HEK293 (cell line): ENCODE measurements around the gene SPRN.

Experiments used
- GLI4 ChIP-seq: fragments of 450-650 bp; formaldehyde crosslinking; IDR thresholded peaks from 2 replicates; pipeline ENCODE4 v1.5.1; 2016; ENCODE audit warnings: missing biosample characterization, missing genetic modification characterization
- KLF1 ChIP-seq: fragments of 450-650 bp; formaldehyde crosslinking; IDR thresholded peaks from 2 replicates; pipeline ENCODE4 v1.5.1; 2016; ENCODE audit warnings: missing biosample characterization, missing genetic modification characterization
- KLF10 ChIP-seq: fragments of 450-650 bp; IDR thresholded peaks from 2 replicates; pipeline ENCODE4 v1.5.1; 2018; ENCODE audit warnings: missing biosample characterization, mild to moderate bottlenecking, missing genetic modification characterization
- REPIN1 ChIP-seq: fragments of 450-650 bp; formaldehyde crosslinking; IDR thresholded peaks from 2 replicates; pipeline ENCODE4 v1.5.1; 2017; ENCODE audit warnings: missing biosample characterization, missing genetic modification characterization, low read depth
- ZFP37 ChIP-seq: fragments of 450-650 bp; formaldehyde crosslinking; IDR thresholded peaks from 2 replicates; pipeline ENCODE4 v1.5.1; 2016; ENCODE audit warnings: missing biosample characterization, missing genetic modification characterization
- ZFP41 ChIP-seq: fragments of 450-650 bp; formaldehyde crosslinking; IDR thresholded peaks from 2 replicates; pipeline ENCODE4 v1.5.1; 2016; ENCODE audit warnings: missing biosample characterization, missing genetic modification characterization, borderline replicate concordance
- ZNF132 ChIP-seq: fragments of 450-650 bp; formaldehyde crosslinking; IDR thresholded peaks from 2 replicates; pipeline ENCODE4 v1.5.1; 2017; ENCODE audit warnings: missing biosample characterization, missing genetic modification characterization, borderline replicate concordance
- ZNF404 ChIP-seq: fragments of 450-650 bp; formaldehyde crosslinking; IDR thresholded peaks from 2 replicates; pipeline ENCODE4 v1.5.1; 2017; ENCODE audit warnings: missing biosample characterization, missing genetic modification characterization
- ZNF521 ChIP-seq: fragments of 450-650 bp; formaldehyde crosslinking; IDR thresholded peaks from 2 replicates; pipeline ENCODE4 v1.5.1; 2017; ENCODE audit warnings: missing biosample characterization, mild to moderate bottlenecking, missing genetic modification characterization
- ZNF530 ChIP-seq: fragments of 450-650 bp; formaldehyde crosslinking; IDR thresholded peaks from 2 replicates; pipeline ENCODE4 v1.5.1; 2016; ENCODE audit warnings: low read depth, missing biosample characterization, missing genetic modification characterization
- ZNF561 ChIP-seq: fragments of 450-650 bp; IDR thresholded peaks from 2 replicates; pipeline ENCODE4 v1.5.1; 2018; ENCODE audit warnings: missing biosample characterization, missing genetic modification characterization, borderline replicate concordance
- ZNF747 ChIP-seq: fragments of 450-650 bp; formaldehyde crosslinking; IDR thresholded peaks from 2 replicates; pipeline ENCODE4 v1.5.1; 2016; ENCODE audit warnings: missing biosample characterization, missing genetic modification characterization
- ZNF776 ChIP-seq: fragments of 450-650 bp; formaldehyde crosslinking; IDR thresholded peaks from 2 replicates; pipeline ENCODE4 v1.5.0; 2017; ENCODE audit warnings: missing biosample characterization, missing genetic modification characterization, borderline replicate concordance
- ZNF837 ChIP-seq: fragments of 450-650 bp; formaldehyde crosslinking; IDR thresholded peaks from 2 replicates; pipeline ENCODE4 v1.5.1; 2016; ENCODE audit warnings: missing biosample characterization, missing genetic modification characterization
- ZNF843 ChIP-seq: fragments of 450-650 bp; formaldehyde crosslinking; IDR thresholded peaks from 2 replicates; pipeline ENCODE4 v1.5.1; 2016; ENCODE audit warnings: missing biosample characterization, missing genetic modification characterization
- TF ChIP-seq, protein P1 (sequence below): fragments of 450-650 bp; formaldehyde crosslinking; IDR thresholded peaks from 2 replicates; pipeline ENCODE4 v1.5.1; 2016; ENCODE audit warnings: missing biosample characterization, missing genetic modification characterization
- TF ChIP-seq, protein P2 (sequence below): fragments of 450-650 bp; formaldehyde crosslinking; IDR thresholded peaks from 2 replicates; pipeline ENCODE4 v1.5.1; 2016; ENCODE audit warnings: missing biosample characterization, missing genetic modification characterization, borderline replicate concordance
- TF ChIP-seq, protein P3 (sequence below): fragments of 450-650 bp; formaldehyde crosslinking; IDR thresholded peaks from 2 replicates; pipeline ENCODE4 v1.5.1; 2017; ENCODE audit warnings: missing biosample characterization, missing genetic modification characterization
- TF ChIP-seq, protein P4 (sequence below): IDR thresholded peaks from 2 replicates; pipeline ENCODE4 v1.6.1; 2011; ENCODE audit warnings: mild to moderate bottlenecking, low read depth, low read length, borderline replicate concordance
- TF ChIP-seq, protein P5 (sequence below): fragments of 450-650 bp; formaldehyde crosslinking; IDR thresholded peaks from 2 replicates; pipeline ENCODE4 v1.5.1; 2016; ENCODE audit warnings: missing biosample characterization, missing genetic modification characterization
- TF ChIP-seq, protein P6 (sequence below): fragments of 450-650 bp; formaldehyde crosslinking; conservative IDR thresholded peaks from 2 replicates; pipeline ENCODE4 v1.5.1; 2016; ENCODE audit warnings: low read depth, missing biosample characterization, missing genetic modification characterization

Gene SPRN

DNA sequence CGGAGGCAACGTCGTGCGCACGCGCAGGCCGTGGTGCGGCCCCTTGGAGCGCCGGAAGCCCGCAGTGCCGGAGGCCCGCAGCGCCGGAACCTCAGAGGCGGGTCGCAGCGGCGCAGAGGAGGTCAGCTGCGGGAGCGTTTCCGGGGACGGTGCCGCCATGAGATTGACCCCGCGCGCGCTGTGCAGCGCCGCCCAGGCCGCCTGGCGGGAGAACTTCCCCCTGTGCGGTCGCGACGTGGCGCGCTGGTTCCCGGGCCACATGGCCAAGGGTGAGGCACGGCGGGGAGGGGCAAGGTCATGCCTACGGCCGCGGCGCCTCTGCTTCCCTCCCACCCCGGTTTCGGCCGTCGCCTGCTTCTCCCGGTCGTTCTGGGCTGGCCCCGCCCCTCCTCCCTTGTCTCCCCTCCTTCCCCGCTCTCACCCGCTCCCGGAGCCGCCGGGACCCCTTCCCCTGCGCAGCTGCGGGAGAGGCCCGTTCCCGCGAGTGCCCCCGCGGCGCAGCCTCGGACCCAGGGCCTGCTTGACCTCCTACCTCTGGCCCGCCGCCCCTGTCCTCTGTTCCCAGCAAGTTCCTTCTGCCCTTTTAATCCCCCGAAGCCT, 30.3 kb downstream of the SPRN start, which contains the start of gene MTG1 (continued):
- TF ChIP-seq, protein P1, sequence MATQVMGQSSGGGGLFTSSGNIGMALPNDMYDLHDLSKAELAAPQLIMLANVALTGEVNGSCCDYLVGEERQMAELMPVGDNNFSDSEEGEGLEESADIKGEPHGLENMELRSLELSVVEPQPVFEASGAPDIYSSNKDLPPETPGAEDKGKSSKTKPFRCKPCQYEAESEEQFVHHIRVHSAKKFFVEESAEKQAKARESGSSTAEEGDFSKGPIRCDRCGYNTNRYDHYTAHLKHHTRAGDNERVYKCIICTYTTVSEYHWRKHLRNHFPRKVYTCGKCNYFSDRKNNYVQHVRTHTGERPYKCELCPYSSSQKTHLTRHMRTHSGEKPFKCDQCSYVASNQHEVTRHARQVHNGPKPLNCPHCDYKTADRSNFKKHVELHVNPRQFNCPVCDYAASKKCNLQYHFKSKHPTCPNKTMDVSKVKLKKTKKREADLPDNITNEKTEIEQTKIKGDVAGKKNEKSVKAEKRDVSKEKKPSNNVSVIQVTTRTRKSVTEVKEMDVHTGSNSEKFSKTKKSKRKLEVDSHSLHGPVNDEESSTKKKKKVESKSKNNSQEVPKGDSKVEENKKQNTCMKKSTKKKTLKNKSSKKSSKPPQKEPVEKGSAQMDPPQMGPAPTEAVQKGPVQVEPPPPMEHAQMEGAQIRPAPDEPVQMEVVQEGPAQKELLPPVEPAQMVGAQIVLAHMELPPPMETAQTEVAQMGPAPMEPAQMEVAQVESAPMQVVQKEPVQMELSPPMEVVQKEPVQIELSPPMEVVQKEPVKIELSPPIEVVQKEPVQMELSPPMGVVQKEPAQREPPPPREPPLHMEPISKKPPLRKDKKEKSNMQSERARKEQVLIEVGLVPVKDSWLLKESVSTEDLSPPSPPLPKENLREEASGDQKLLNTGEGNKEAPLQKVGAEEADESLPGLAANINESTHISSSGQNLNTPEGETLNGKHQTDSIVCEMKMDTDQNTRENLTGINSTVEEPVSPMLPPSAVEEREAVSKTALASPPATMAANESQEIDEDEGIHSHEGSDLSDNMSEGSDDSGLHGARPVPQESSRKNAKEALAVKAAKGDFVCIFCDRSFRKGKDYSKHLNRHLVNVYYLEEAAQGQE (tag by site-specific recombination): peak; percentile 65
- TF ChIP-seq ZNF837 (tag by site-specific recombination) (no peak), ZNF530 (no peak), KLF10 (tag by site-specific recombination) (peak; percentile 45; the same call in 1 of the 2 replicates), ZNF132 (tag by site-specific recombination) (no peak), ZFP37 (tag by site-specific recombination) (peak; percentile 94), REPIN1 (tag by site-specific recombination) (peak; percentile 93; the same call in 1 of the 2 replicates), ZNF561 (tag by site-specific recombination) (peak; percentile 93), ZNF843 (tag by site-specific recombination) (peak; percentile 76), KLF1 (tag by site-specific recombination) (peak; percentile 83), ZNF776 (tag by site-specific recombination) (no peak), ZNF747 (tag by site-specific recombination) (no peak), ZFP41 (tag by site-specific recombination) (no peak), GLI4 (tag by site-specific recombination) (peak; percentile 93; the same call in 1 of the 2 replicates), ZNF521 (no peak), ZNF404 (tag by site-specific recombination) (no peak)
- TF ChIP-seq, protein P2, sequence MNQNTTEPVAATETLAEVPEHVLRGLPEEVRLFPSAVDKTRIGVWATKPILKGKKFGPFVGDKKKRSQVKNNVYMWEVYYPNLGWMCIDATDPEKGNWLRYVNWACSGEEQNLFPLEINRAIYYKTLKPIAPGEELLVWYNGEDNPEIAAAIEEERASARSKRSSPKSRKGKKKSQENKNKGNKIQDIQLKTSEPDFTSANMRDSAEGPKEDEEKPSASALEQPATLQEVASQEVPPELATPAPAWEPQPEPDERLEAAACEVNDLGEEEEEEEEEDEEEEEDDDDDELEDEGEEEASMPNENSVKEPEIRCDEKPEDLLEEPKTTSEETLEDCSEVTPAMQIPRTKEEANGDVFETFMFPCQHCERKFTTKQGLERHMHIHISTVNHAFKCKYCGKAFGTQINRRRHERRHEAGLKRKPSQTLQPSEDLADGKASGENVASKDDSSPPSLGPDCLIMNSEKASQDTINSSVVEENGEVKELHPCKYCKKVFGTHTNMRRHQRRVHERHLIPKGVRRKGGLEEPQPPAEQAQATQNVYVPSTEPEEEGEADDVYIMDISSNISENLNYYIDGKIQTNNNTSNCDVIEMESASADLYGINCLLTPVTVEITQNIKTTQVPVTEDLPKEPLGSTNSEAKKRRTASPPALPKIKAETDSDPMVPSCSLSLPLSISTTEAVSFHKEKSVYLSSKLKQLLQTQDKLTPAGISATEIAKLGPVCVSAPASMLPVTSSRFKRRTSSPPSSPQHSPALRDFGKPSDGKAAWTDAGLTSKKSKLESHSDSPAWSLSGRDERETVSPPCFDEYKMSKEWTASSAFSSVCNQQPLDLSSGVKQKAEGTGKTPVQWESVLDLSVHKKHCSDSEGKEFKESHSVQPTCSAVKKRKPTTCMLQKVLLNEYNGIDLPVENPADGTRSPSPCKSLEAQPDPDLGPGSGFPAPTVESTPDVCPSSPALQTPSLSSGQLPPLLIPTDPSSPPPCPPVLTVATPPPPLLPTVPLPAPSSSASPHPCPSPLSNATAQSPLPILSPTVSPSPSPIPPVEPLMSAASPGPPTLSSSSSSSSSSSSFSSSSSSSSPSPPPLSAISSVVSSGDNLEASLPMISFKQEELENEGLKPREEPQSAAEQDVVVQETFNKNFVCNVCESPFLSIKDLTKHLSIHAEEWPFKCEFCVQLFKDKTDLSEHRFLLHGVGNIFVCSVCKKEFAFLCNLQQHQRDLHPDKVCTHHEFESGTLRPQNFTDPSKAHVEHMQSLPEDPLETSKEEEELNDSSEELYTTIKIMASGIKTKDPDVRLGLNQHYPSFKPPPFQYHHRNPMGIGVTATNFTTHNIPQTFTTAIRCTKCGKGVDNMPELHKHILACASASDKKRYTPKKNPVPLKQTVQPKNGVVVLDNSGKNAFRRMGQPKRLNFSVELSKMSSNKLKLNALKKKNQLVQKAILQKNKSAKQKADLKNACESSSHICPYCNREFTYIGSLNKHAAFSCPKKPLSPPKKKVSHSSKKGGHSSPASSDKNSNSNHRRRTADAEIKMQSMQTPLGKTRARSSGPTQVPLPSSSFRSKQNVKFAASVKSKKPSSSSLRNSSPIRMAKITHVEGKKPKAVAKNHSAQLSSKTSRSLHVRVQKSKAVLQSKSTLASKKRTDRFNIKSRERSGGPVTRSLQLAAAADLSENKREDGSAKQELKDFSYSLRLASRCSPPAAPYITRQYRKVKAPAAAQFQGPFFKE (tag by site-specific recombination): no peak
- TF ChIP-seq, protein P3, sequence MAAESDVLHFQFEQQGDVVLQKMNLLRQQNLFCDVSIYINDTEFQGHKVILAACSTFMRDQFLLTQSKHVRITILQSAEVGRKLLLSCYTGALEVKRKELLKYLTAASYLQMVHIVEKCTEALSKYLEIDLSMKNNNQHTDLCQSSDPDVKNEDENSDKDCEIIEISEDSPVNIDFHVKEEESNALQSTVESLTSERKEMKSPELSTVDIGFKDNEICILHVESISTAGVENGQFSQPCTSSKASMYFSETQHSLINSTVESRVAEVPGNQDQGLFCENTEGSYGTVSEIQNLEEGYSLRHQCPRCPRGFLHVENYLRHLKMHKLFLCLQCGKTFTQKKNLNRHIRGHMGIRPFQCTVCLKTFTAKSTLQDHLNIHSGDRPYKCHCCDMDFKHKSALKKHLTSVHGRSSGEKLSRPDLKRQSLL (tag by site-specific recombination): no peak
- TF ChIP-seq, protein P4, sequence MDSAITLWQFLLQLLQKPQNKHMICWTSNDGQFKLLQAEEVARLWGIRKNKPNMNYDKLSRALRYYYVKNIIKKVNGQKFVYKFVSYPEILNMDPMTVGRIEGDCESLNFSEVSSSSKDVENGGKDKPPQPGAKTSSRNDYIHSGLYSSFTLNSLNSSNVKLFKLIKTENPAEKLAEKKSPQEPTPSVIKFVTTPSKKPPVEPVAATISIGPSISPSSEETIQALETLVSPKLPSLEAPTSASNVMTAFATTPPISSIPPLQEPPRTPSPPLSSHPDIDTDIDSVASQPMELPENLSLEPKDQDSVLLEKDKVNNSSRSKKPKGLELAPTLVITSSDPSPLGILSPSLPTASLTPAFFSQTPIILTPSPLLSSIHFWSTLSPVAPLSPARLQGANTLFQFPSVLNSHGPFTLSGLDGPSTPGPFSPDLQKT: peak; percentile 54; the same call in 1 of the 2 replicates
- TF ChIP-seq, protein P5, sequence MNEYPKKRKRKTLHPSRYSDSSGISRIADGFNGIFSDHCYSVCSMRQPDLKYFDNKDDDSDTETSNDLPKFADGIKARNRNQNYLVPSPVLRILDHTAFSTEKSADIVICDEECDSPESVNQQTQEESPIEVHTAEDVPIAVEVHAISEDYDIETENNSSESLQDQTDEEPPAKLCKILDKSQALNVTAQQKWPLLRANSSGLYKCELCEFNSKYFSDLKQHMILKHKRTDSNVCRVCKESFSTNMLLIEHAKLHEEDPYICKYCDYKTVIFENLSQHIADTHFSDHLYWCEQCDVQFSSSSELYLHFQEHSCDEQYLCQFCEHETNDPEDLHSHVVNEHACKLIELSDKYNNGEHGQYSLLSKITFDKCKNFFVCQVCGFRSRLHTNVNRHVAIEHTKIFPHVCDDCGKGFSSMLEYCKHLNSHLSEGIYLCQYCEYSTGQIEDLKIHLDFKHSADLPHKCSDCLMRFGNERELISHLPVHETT: peak; percentile 15; the same call in 1 of the 2 replicates
- TF ChIP-seq, protein P6, sequence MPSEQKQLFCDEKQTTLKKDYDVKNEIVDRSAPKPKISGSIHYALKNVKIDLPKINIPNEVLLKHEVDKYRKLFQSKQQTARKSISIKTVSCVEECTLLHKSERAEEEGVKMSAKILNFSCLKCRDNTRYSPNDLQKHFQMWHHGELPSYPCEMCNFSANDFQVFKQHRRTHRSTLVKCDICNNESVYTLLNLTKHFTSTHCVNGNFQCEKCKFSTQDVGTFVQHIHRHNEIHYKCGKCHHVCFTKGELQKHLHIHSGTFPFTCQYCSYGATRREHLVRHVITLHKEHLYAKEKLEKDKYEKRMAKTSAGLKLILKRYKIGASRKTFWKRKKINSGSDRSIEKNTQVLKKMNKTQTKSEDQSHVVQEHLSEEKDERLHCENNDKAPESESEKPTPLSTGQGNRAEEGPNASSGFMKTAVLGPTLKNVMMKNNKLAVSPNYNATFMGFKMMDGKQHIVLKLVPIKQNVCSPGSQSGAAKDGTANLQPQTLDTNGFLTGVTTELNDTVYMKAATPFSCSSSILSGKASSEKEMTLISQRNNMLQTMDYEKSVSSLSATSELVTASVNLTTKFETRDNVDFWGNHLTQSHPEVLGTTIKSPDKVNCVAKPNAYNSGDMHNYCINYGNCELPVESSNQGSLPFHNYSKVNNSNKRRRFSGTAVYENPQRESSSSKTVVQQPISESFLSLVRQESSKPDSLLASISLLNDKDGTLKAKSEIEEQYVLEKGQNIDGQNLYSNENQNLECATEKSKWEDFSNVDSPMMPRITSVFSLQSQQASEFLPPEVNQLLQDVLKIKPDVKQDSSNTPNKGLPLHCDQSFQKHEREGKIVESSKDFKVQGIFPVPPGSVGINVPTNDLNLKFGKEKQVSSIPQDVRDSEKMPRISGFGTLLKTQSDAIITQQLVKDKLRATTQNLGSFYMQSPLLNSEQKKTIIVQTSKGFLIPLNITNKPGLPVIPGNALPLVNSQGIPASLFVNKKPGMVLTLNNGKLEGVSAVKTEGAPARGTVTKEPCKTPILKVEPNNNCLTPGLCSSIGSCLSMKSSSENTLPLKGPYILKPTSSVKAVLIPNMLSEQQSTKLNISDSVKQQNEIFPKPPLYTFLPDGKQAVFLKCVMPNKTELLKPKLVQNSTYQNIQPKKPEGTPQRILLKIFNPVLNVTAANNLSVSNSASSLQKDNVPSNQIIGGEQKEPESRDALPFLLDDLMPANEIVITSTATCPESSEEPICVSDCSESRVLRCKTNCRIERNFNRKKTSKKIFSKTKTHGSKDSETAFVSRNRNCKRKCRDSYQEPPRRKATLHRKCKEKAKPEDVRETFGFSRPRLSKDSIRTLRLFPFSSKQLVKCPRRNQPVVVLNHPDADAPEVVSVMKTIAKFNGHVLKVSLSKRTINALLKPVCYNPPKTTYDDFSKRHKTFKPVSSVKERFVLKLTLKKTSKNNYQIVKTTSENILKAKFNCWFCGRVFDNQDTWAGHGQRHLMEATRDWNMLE (tag by site-specific recombination): peak; percentile 78
